GM18873 (cell line): ENCODE results near the gene NFIX.

ENCODE experiments used
- ATAC-seq: cut with Tn5 transposase; IDR thresholded peaks from one replicate; pipeline ENCODE4 v1.9.1; 2021; ENCODE audit warnings: mild to moderate bottlenecking, moderate library complexity, moderate number of reproducible peaks; ENCODE audit not compliant: unreplicated experiment, low FRiP score

The NFIX gene

DNA sequence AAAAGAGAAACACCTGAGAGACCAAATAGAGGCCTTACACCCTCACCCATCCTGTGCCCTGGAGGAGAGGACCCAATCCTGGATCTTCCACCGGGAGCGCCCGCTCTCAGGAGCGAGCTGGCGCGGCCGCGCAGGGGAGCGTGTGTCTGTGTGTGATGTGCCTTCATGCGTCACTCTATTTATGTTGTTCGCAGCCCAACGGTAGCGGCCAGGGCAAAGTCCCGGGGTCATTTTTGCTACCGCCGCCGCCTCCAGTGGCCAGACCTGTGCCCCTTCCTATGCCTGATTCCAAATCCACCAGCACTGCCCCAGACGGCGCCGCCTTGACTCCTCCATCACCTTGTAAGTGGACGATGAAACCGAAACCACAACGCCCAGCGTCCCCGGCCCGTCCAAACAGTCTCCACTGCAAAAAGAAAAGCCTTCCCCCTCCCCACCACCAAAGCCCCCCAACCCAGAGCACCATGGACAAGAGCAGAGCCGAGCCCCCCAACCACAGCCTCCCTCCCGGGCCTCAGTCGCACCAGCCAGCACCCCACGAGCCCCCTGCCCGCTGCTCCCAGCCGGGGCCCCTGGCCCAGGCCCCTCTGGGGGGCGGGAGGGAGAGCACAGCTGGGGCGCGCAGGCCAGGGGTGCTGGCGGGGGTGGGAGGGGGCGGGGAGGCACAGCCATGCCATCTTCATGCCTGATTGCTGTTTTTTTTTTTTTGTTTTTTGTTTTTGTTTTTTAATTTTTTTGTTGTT, 92.7 kb downstream of the NFIX start:
- no peak for ATAC-seq

GRCh38 chr19:13089139-13089856, 94.0 kb downstream of the NFIX start:
- ATAC-seq, result no peak

DNA sequence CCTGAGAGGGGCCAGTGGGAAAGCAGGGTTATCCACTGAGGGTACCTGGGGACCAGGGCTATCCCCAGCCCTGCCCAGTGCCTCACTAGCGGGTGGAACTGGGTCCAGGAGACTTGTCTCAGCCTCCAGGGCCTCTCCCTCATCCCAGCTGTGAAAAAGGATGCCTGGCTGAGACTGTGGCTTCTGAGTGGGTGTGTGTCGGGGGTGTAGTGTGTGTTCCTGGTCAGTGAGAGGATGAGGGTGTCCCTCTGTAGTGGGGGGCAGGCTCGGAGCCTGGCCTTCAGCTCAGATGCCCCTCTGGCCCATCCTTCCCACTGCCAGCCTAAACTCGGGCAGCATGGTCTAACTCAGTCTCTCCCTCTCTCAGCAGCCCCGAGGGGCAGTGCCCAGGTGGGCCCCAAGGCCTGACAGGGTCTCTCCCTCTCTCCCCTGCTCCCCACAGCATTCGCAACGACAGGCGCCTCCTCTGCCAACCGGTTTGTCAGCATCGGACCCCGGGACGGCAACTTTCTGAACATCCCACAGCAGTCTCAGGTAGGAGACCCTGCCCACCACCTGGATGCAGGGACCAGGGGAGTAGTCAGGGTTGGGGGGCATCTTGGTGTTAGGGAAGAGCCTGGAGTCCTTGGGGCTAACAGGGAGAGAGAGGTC, 94.7 kb downstream of the NFIX start:
- no peak for ATAC-seq

GRCh38 chr19:13090511-13091231, 95.4 kb downstream of the NFIX start:
- no peak for ATAC-seq

DNA sequence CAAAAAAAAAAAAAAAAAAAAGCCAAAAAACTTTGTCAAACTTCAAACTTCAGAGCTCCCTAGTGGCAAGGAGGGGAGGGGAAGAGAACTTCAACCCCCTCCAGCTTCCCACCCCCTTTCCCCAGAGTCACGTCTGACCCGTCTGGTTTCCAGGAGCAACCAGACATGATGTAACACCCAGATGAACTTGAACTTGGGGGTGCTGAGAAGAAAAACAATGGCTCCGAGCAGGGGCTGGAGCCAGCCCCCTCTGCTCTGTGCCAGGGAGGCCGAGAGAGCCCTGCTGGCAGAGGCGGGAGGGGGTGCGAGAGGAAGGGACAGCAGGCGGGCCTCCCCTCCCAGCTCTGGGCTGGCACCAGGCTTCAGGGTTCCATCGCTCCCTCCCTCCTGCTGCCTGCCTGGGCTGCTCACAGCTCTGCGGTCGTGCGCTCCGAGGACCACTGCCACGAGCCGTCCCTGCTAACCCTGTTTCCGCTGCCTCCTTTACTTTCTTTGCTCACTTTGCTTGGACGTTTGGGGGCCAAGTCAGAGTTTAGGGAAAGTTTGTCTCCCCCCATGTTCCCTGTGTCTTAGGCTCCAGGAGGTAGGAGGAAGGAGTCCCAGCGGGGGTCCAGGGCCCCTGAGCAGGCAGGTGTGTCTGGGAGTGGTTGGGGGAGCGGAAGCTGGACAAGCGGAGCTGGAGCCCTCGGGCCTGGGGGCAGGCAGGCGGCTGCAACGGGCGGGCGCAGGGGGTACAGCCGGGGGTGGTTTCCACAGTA, 96.3 kb downstream of the NFIX start:
- no peak for ATAC-seq

DNA sequence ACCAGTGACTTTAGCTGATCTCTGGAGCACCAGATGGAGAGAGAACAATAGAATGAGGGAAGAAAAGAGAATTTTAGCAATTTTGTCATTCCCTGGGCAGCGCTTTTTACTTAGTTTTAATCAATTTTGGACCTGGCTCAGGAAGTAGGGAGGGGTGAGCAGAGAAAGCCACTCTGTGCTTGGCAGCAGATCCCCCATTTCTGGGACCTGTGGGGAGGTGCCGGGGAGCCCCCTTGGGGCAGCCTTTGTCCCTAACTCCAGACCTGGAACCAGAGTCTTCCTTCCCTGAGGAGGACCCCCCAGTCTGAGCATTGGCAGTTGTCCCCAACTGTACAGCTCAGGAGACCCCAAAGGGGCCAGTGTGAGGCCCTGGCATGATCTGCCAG, 96.9 kb downstream of the NFIX start:
- ATAC-seq, result no peak

- ATAC-seq, result no peak
Observed at GRCh38 chr19:13092606-13093235, 97.4 kb downstream of the NFIX start.

DNA sequence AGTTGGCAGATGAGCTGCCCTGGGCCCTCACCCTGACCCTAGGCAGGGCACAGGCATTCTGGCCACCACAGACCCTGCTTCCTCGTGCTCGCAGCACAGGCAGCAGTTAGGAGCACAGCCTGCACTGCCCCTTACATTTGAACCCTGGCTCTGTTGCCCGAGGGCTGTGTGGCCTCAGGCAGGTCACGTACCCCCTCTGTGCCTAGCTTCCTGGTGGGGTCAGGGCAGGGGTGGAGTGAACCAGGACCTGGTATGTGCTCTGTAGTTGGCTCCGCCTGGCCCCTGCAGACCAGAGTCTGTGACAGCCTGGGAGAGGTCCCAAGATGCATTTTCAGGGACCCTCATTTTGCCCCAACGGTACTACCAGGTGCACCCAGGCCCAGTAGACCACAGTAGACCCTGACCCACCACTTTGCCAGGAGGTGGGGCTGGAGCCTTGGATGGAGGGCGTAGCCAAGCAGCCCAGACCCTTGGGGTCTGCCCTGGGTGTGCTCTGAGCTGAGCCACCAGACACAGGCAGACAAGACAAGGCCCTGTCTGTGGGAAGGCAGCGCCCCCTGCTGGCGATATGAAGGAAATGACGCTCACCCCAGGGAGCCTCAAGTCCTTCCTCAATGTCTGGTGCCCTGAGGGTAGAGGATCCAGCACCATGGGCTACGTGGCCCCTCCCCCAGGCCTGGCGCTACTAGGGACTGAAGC, 98.3 kb downstream of the NFIX start:
- no peak for ATAC-seq

DNA sequence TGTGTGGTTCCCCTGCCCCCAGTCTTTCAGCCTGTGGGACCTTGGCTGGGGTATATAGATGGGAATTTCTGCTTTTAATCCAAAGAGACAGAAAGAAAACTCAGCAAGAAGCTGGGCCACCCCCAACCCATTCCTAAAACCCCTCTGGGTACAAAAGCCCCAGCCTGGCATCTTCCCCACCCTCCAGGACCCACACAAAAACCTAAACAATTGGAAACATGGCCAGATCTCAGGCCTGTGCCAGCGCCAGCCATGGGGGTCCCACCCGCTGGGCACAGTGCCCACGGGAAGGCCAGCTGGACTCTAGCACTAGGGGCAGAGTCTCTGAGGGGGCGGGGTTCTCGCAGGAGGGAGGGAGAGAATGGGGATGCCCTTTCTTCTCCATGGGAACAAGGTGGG, 98.8 kb downstream of the NFIX start:
- no peak for ATAC-seq

GRCh38 chr19:13094771-13095392, 99.6 kb downstream of the NFIX start:
- no peak for ATAC-seq

GRCh38 chr19:13095393-13095784, 100.1 kb downstream of the NFIX start:
- no peak for ATAC-seq

DNA sequence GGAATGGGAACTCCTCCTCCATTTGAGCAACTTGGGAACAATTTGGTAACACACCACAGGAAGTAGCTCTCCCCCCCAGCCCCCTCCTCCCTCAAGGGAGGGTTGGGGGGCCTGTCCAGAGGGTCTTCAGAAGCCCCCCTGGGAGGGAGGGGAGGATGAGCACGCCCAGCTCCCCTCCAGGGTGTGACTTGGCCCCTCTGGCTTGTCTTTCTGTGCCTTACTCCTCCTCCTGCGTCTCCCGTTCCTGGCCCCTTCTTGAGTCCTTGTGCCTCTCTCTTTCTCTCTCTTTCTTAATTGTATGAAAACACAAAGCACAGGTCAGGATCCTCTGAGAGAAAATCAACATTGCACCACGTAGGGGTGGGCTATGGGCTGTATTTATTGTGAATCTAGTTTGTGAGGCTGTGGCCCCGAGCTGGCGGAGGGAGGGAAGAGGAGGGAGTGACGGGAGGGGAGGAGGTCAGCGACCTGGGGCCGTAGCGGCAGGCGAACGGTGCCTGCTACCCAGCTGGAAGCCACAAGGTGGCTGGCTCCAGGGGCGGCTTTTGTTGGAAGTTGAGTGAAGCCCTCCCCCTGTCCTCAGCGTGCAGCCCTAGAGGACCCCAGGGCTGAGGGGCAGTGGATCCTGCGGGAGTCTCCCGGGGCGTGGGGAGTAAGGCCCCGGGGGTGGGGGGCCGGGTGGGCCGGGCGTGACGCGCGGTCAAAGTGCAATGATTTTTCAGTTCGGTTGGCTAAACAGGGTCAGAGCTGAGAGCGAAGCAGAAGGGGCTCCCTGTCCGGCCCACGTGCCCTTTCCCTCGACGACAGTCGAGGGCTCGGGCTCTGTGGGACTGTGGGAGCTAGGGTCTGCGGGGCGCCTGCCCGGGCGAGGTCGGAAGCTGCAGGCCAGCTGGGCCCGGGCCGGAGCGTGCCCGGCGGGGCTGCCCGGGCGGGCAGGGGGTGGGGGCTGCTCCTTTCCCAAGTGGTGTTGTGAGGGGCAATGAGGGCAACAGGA, 101.0 kb downstream of the NFIX start:
- no peak for ATAC-seq

- ATAC-seq, result no peak
Observed at GRCh38 chr19:13097033-13097462, 101.8 kb downstream of the NFIX start.

- ATAC-seq, result no peak
Observed at GRCh38 chr19:13097463-13098258, 102.4 kb downstream of the NFIX start.

- no peak for ATAC-seq
Observed at GRCh38 chr19:13098277-13099072, 103.2 kb downstream of the NFIX start.
